Measurements from ENCODE around the gene COL6A1. TPM values are rescaled to one million over a fixed set of nuclear protein-coding genes. Genes with fewer than 3 reads are reported as not detected.

Gene COL6A1
- total RNA-seq, 1 donor from 2014 or later = 270 TPM

DNA sequence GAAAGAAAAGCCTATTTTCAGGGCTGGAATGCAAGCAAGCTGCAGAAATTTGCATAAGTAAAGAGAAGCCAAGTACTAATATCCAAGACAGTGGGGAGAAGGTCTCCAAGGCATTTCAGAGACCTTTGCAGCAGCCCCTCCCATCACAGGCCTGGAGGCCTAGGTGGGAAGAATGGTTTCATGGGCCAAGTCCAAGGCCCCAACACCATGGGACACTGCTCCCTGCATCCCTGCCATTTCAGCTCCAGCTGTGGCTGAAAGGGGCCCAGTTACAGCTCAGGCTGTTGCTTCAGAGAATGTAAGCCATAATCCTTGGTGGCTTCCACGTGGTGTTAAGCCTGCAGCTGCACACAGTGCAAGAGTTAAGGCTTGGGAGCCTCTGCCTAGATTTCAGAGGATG is 16.9 kb upstream of the COL6A1 start:
- H3K9ac ChIP-seq (ENCODE audit: low read depth in 1 of 3, low read length in 3 of 3) = no peak overlapping the region
- H3K9me3 ChIP-seq (ENCODE audit: control insufficient read depth in 3 of 3, low read length in 3 of 3) = peaks cover 0 to 2% (median 2%) of the 10 kb centered on the region in 3 donors
- no peak overlapping the region for H3K27ac ChIP-seq (ENCODE audit: low read depth, low read length)
- no peaks in the 10 kb centered on the region for H3K36me3 ChIP-seq (ENCODE audit: control insufficient read depth in 3 of 3, insufficient read depth in 3 of 3, low read length in 3 of 3)
- H3K27me3 ChIP-seq (ENCODE audit: control insufficient read depth in 3 of 3, insufficient read depth in 3 of 3, low read length in 3 of 3) = peaks cover 0 to 5% (median 3%) of the 10 kb centered on the region in 3 donors
- H3K4me3 ChIP-seq (ENCODE audit: low read length in 3 of 3) = no peak overlapping the region
- H3K4me1 ChIP-seq (ENCODE audit: control insufficient read depth in 3 of 3, insufficient read depth in 3 of 3, low read length in 3 of 3) = peaks cover 0 to 6% (median 2%) of the 10 kb centered on the region in 3 donors

DNA sequence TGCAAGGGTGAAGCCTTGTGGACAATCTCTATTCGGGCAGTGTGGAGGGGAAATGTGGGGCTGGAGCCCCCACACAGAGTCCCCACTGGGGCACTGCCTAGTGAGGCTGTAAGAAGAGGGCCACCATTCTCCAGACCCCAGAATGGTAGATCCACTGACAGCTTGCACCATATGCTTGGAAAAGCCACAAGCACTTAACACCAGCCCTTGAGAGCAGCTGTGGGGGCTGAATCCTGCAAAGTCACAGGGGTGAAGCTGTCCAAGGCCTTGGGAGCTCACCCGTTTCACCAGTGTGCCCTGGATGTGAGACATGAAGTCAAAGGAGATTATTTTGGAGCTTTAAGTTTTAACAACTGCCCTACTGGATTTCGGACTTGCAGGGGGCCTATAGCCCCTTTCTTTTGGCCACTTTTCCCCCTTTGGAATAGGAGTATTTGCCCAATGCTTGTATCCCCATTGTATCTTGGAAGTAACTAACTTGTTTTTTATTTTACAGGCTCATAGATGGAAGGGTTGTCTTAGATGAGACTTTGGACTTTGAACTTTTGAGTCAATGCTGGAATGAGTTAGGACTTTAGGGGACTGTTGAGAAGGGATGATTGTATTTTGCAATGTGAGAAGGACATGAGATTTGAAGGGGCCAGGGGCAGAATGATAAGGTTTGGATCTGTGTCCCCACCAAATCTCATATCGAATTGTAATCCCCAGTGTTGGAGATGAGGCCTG is 16.3 kb upstream of the COL6A1 start:
- Histone ChIP-seq H3K27me3 (ENCODE audit: control insufficient read depth in 3 of 3, insufficient read depth in 3 of 3, low read length in 3 of 3) (no peaks in the 10 kb centered on the region), H3K9me3 (ENCODE audit: control insufficient read depth in 3 of 3, low read length in 3 of 3) (peaks cover 0 to 2% (median 2%) of the 10 kb centered on the region in 3 donors), H3K27ac (ENCODE audit: low read depth, low read length) (no peak overlapping the region), H3K4me1 (ENCODE audit: control insufficient read depth in 3 of 3, insufficient read depth in 3 of 3, low read length in 3 of 3) (peaks cover 0 to 2% (median 1%) of the 10 kb centered on the region in 3 donors), H3K9ac (ENCODE audit: low read depth in 1 of 3, low read length in 3 of 3) (no peak overlapping the region), H3K36me3 (ENCODE audit: control insufficient read depth in 3 of 3, insufficient read depth in 3 of 3, low read length in 3 of 3) (no peaks in the 10 kb centered on the region), H3K4me3 (ENCODE audit: low read length in 3 of 3) (no peak overlapping the region)

DNA sequence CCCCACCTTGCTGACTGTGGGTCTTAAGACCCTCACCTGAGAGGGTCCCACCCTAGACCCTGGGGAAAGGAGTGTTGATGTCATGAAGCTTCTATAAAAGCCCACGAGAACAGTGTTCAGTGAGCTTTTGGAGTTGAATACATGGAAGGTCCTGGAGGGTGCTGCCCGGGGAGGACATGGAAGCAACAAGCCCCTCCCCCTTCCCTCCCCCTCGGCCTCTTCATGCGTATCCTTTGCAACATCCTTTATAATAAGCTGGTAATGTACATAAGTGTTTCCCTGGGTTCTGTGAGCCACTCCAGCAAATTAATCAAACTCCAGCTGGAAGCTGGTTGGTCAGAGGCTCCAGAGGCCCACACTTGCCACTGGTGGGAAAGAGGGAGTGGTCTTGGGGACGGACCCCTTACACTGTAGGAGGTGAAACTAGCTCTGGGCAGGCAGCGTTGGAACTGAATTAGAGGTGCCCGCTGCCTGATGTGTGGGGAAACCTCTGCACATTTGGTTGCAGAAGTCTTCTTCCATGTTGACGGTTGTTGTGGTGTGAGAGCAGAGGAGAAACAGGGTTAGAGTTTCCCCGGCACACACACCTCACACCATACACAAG is 14.7 kb upstream of the COL6A1 start:
- Histone ChIP-seq H3K36me3 (ENCODE audit: control insufficient read depth in 3 of 3, insufficient read depth in 3 of 3, low read length in 3 of 3) (no peaks in the 10 kb centered on the region), H3K4me1 (ENCODE audit: control insufficient read depth in 3 of 3, insufficient read depth in 3 of 3, low read length in 3 of 3) (peaks cover 11 to 15% (median 13%) of the 10 kb centered on the region in 3 donors), H3K27me3 (ENCODE audit: control insufficient read depth in 3 of 3, insufficient read depth in 3 of 3, low read length in 3 of 3) (peaks cover 3 to 5% (median 4%) of the 10 kb centered on the region in 3 donors), H3K4me3 (ENCODE audit: low read length in 3 of 3) (no peak overlapping the region), H3K9me3 (ENCODE audit: control insufficient read depth in 3 of 3, low read length in 3 of 3) (peaks cover 0 to 2% (median 2%) of the 10 kb centered on the region in 3 donors), H3K27ac (ENCODE audit: low read depth, low read length) (no peak overlapping the region), H3K9ac (ENCODE audit: low read depth in 1 of 3, low read length in 3 of 3) (no peak overlapping the region)

DNA sequence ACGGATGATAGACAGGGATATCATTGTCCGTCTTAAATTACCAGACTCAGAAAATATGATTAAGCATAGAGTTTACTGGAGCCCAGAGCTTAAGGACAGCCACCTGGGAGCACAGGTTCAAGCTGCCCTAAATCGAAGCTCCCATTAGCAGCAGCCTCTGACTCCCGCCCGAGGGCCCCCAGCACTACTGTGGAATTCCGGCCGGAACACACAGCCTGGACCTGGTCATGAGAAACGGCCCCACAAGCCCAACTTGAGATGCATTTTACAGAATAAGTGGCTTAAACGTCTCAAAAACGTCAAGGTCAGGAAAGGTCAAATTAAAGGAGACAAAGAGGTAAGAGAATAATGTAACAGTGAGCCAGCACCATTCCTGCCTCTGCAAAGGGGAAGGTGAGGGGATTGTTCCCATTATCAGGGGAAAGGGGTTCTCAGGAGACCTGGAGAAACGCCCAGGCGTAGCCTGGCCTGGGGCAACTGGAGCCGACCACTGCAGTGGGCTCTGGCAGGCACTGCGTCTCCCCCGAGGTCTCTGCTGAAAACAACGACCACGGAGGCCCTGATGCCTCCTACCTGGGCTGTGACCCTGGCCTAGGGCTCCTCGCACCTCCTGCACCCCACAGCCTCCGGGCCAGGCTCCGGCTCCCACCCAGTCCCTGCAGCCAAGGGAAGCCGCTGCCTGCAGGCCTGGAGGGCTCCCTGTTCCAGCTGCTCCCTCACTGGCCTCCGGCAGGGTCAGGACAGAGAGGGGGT is 11.5 kb upstream of the COL6A1 start:
- H3K4me3 ChIP-seq (ENCODE audit: low read length in 3 of 3) = no peak overlapping the region
- peaks cover 15 to 34% (median 22%) of the 10 kb centered on the region in 3 donors for H3K27me3 ChIP-seq (ENCODE audit: control insufficient read depth in 3 of 3, insufficient read depth in 3 of 3, low read length in 3 of 3)
- no peaks in the 10 kb centered on the region for H3K36me3 ChIP-seq (ENCODE audit: control insufficient read depth in 3 of 3, insufficient read depth in 3 of 3, low read length in 3 of 3)
- peaks cover 0 to 1% (median 0%) of the 10 kb centered on the region in 3 donors for H3K9me3 ChIP-seq (ENCODE audit: control insufficient read depth in 3 of 3, low read length in 3 of 3)
- H3K4me1 ChIP-seq (ENCODE audit: control insufficient read depth in 3 of 3, insufficient read depth in 3 of 3, low read length in 3 of 3) = peaks cover 33 to 40% (median 36%) of the 10 kb centered on the region in 3 donors
- no peak overlapping the region for H3K27ac ChIP-seq (ENCODE audit: low read depth, low read length)
- no peak overlapping the region for H3K9ac ChIP-seq (ENCODE audit: low read depth in 1 of 3, low read length in 3 of 3)

DNA sequence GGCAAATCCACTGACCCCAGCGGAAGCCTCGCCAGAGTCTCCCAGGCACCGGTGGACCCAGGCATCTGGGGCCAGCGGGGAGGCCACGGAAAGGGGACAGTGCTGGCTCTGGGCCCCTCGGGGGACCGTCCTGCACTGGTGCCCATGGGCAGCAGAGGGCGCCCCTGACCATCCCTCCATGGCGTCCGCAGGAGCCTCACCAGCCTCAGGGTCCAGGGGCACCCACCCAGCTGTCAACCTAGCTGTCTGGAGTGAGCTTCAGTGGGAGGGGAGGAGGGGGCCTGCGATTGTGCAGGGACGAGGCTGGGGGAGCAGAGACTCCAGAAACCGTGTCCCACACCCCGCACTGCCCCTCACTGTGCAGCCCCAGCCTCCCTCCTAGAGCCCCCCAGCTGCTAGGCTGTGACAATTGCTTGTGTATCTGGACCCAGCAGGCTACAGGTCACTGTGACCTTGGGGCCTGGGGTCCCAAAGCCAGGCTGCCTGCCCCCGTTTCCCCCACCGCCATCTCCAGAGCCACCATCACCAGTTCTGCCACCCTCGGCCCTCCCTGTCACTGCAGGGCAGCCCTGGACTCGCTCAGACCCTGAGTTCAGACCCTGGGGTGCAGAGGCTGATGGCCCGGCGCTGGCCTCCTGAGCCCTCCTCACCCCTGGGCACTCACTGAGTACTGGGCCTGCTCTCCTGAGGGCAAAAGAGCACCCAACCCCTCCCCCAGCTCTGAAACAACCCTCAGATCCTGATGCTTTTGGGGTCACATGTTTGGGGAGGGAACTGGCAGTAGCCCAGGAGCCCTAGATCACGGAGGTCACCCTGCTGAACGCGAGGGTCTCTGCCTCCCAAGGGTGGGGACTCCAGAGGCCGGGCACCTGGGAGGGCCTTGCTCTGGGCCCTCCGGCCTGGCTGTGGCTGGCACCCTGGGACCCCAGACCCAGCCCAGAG is 10.6 kb upstream of the COL6A1 start:
- peak overlapping the region in 1 of 3 donors; percentile 54 for H3K9ac ChIP-seq (ENCODE audit: low read depth in 1 of 3, low read length in 3 of 3)
- peak overlapping the region; percentile 73 for H3K27ac ChIP-seq (ENCODE audit: low read depth, low read length)
- H3K27me3 ChIP-seq (ENCODE audit: control insufficient read depth in 3 of 3, insufficient read depth in 3 of 3, low read length in 3 of 3) = peaks cover 18 to 34% (median 22%) of the 10 kb centered on the region in 3 donors
- no peaks in the 10 kb centered on the region for H3K9me3 ChIP-seq (ENCODE audit: control insufficient read depth in 3 of 3, low read length in 3 of 3)
- H3K4me1 ChIP-seq (ENCODE audit: control insufficient read depth in 3 of 3, insufficient read depth in 3 of 3, low read length in 3 of 3) = peaks cover 33 to 42% (median 38%) of the 10 kb centered on the region in 3 donors
- H3K36me3 ChIP-seq (ENCODE audit: control insufficient read depth in 3 of 3, insufficient read depth in 3 of 3, low read length in 3 of 3) = no peaks in the 10 kb centered on the region
- no peak overlapping the region for H3K4me3 ChIP-seq (ENCODE audit: low read length in 3 of 3)

DNA sequence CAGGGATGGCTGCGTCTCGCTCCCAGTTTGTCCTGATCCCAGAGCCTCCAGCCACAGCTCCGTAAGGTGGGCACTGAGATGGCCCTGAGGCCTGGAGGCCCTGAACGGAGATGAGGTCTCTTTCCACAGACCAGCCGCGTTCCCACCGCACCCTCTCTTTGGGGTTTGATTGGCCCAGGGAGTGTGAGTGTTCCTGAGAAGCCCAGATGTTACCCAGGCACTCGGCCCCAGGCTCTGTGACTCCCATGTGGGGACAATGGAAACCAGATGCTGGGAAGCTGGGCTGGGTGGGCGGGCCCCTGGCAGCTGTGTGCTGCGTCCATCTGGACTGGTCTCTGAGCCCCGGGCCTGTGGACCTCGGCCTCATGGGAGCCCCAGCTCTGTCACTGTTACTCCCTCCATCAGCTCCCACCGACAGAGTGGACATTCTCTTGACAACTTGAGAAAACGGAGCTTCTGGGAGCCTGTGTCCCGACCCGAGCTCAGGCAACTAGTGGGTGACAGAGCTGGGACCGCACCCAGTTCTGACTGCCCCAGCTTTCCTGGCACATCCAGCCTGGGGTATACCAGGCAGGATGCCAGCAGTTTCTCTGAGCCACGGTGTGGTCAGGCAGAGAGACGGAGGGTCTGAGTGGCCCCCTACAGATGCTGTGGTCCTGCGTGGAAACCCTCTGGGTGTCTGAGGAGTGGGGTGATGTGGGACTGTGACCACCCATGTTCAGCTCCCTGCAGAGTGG is 9.8 kb upstream of the COL6A1 start:
- H3K9me3 ChIP-seq (ENCODE audit: control insufficient read depth in 3 of 3, low read length in 3 of 3) = no peaks in the 10 kb centered on the region
- no peak overlapping the region for H3K4me3 ChIP-seq (ENCODE audit: low read length in 3 of 3)
- peak overlapping the region; percentile 88 for H3K27ac ChIP-seq (ENCODE audit: low read depth, low read length)
- peak overlapping the region in 1 of 3 donors; percentile 79 for H3K9ac ChIP-seq (ENCODE audit: low read depth in 1 of 3, low read length in 3 of 3)
- no peaks in the 10 kb centered on the region for H3K36me3 ChIP-seq (ENCODE audit: control insufficient read depth in 3 of 3, insufficient read depth in 3 of 3, low read length in 3 of 3)
- H3K4me1 ChIP-seq (ENCODE audit: control insufficient read depth in 3 of 3, insufficient read depth in 3 of 3, low read length in 3 of 3) = peaks cover 33 to 42% (median 38%) of the 10 kb centered on the region in 3 donors
- peaks cover 20 to 34% (median 22%) of the 10 kb centered on the region in 3 donors for H3K27me3 ChIP-seq (ENCODE audit: control insufficient read depth in 3 of 3, insufficient read depth in 3 of 3, low read length in 3 of 3)

DNA sequence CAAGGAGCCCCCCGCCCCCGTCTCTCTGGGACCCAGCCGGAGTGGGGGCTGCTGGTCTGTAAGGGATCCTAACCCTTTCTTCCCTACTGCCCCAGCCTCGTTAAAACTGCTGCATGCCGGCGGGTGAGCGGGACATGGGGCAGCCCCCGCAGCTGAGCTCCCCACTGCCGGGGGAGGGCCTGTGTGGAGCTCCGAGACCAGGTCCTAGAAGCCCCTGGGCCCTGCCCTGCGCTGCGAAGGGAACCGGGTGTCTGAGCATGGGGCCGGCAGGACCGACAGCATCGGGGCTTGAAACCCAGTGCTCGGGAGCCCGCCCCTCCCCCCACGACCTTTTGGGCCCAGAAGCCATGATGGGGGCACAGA is 9.2 kb upstream of the COL6A1 start:
- H3K9me3 ChIP-seq (ENCODE audit: control insufficient read depth in 3 of 3, low read length in 3 of 3) = no peaks in the 10 kb centered on the region
- H3K4me1 ChIP-seq (ENCODE audit: control insufficient read depth in 3 of 3, insufficient read depth in 3 of 3, low read length in 3 of 3) = peaks cover 34 to 44% (median 38%) of the 10 kb centered on the region in 3 donors
- H3K36me3 ChIP-seq (ENCODE audit: control insufficient read depth in 3 of 3, insufficient read depth in 3 of 3, low read length in 3 of 3) = no peaks in the 10 kb centered on the region
- H3K27ac ChIP-seq (ENCODE audit: low read depth, low read length) = peak overlapping the region; percentile 88
- H3K9ac ChIP-seq (ENCODE audit: low read depth in 1 of 3, low read length in 3 of 3) = peak overlapping the region in 2 of 3 donors; percentile 63 to 79
- peaks cover 20 to 34% (median 22%) of the 10 kb centered on the region in 3 donors for H3K27me3 ChIP-seq (ENCODE audit: control insufficient read depth in 3 of 3, insufficient read depth in 3 of 3, low read length in 3 of 3)
- no peak overlapping the region for H3K4me3 ChIP-seq (ENCODE audit: low read length in 3 of 3)

DNA sequence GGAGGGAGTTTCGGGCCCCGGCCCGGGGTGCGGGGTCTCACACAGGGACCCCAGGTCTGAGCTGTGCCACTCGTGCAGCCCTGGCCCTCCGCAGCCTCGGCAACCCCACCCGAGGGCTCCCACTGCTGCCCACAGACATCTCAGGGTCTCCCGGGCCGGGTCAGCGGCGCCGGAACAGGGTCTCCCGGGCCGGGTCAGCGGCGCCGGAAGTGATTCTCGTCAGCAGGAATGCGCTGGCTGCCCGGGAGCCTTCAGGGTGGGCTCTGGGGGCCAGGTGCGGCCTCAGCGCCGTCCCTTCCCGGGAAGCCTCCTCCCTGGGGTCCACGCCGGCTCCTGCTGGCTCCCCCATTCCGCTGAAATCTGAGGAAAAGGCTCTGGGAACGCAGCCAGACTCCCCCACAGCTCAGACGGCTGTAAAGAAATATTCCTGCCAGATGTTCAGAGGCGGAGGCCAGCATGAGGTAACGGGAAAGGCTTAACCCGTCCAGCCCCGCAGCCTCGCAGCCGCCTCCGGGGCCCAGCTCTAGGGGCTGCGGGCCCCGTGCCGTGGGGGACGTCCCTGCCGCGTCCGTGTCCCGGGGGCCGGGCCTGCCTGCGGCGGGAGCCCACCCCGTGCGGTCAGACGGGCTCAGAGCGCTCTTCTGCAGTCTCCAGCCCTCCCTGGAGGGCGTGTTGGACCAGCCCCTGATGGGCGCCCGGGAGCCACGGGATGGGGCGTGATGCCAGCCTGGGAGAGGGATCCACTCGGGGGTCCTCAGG is 8.7 kb upstream of the COL6A1 start:
- Histone ChIP-seq H3K36me3 (ENCODE audit: control insufficient read depth in 3 of 3, insufficient read depth in 3 of 3, low read length in 3 of 3) (no peaks in the 10 kb centered on the region), H3K9me3 (ENCODE audit: control insufficient read depth in 3 of 3, low read length in 3 of 3) (no peaks in the 10 kb centered on the region), H3K4me1 (ENCODE audit: control insufficient read depth in 3 of 3, insufficient read depth in 3 of 3, low read length in 3 of 3) (peaks cover 35 to 45% (median 38%) of the 10 kb centered on the region in 3 donors), H3K9ac (ENCODE audit: low read depth in 1 of 3, low read length in 3 of 3) (peak overlapping the region; percentile 61 to 79 (median 63)), H3K27me3 (ENCODE audit: control insufficient read depth in 3 of 3, insufficient read depth in 3 of 3, low read length in 3 of 3) (peaks cover 20 to 34% (median 22%) of the 10 kb centered on the region in 3 donors), H3K4me3 (ENCODE audit: low read length in 3 of 3) (peak overlapping the region; percentile 56 to 74 (median 59)), H3K27ac (ENCODE audit: low read depth, low read length) (peak overlapping the region; percentile 88)

Data from skeletal muscle tissue (tissue), 4 donors.